NCI-H526 (cell line): ENCODE results near the gene PRKCA.
"Not testable (repeated sequence)": the region's sequence is repeated elsewhere in the genome, so short reads cannot be mapped to it uniquely, and the experiment has no call there.

Experiments
- DNase-seq, 2 experiments: peaks; one replicate each; lab custom pipeline; 2025; lab: John Stamatoyannopoulos, UW

PRKCA gene

GRCh38 chr17:66441101-66441661 lies 138.8 kb downstream of the PRKCA start:
- DNase-seq, result no peak

GRCh38 chr17:66443166-66443565 lies 140.8 kb downstream of the PRKCA start:
- DNase-seq, result no peak

- no peak for DNase-seq
Observed at GRCh38 chr17:66443606-66444005, 141.2 kb downstream of the PRKCA start.

- DNase-seq, result no peak
Observed at GRCh38 chr17:66444031-66444430, 141.6 kb downstream of the PRKCA start.

- no peak for DNase-seq
Observed at GRCh38 chr17:66445229-66445628, 142.8 kb downstream of the PRKCA start.

GRCh38 chr17:66446419-66446818 lies 144.0 kb downstream of the PRKCA start:
- DNase-seq, result no peak

- DNase-seq, result peak in 1 of 2 experiments; percentile 4
Observed at GRCh38 chr17:66447159-66447558, 144.7 kb downstream of the PRKCA start.

GRCh38 chr17:66448026-66448639 lies 145.7 kb downstream of the PRKCA start:
- no peak for DNase-seq

- no peak for DNase-seq
Observed at GRCh38 chr17:66449418-66449977, 147.1 kb downstream of the PRKCA start.

GRCh38 chr17:66450008-66450851 lies 147.8 kb downstream of the PRKCA start:
- no peak for DNase-seq

- DNase-seq, result no peak
Observed at GRCh38 chr17:66450852-66451158, 148.4 kb downstream of the PRKCA start.

- peak in 1 of 2 experiments; percentile 18 for DNase-seq
Observed at GRCh38 chr17:66451188-66452149, 149.1 kb downstream of the PRKCA start.

GRCh38 chr17:66455060-66455459 lies 152.6 kb downstream of the PRKCA start:
- DNase-seq, result no peak

- DNase-seq, result not testable (repeated sequence)
Observed at GRCh38 chr17:66457499-66457898, 155.1 kb downstream of the PRKCA start.

- no peak for DNase-seq
Observed at GRCh38 chr17:66458782-66459181, 156.4 kb downstream of the PRKCA start.

- DNase-seq, result no peak
Observed at GRCh38 chr17:66459811-66460270, 157.4 kb downstream of the PRKCA start.

- DNase-seq, result no peak
Observed at GRCh38 chr17:66460558-66460957, 158.1 kb downstream of the PRKCA start.

GRCh38 chr17:66461343-66461995 lies 159.1 kb downstream of the PRKCA start:
- no peak for DNase-seq

GRCh38 chr17:66462010-66462409 lies 159.6 kb downstream of the PRKCA start:
- no peak for DNase-seq

- no peak for DNase-seq
Observed at GRCh38 chr17:66464921-66465320, 162.5 kb downstream of the PRKCA start.

- DNase-seq, result no peak
Observed at GRCh38 chr17:66465701-66466100, 163.3 kb downstream of the PRKCA start.
